Measurements from ENCODE around the gene C22orf42. TPM values are rescaled to one million over a fixed set of nuclear protein-coding genes. Genes with fewer than 3 reads are reported as not detected.

The C22orf42 gene
- total RNA-seq, 1 experiment from 2014 or later: not detected

GRCh38 chr22:32208681-32209080, 49.6 kb upstream of the C22orf42 start:
- H3K27me3 Mint-ChIP-seq (ENCODE audit: low read depth): peaks cover 68% of the 10 kb centered on the region
- H4K5ac ChIP-seq (ENCODE audit: insufficient read length, low read depth, low read length): no peak overlapping the region
- H3K79me2 ChIP-seq (ENCODE audit: insufficient read depth, low read length): no peaks in the 10 kb centered on the region
- H2BK12ac ChIP-seq (ENCODE audit: insufficient read length, low read depth, low read length): no peak overlapping the region
- no peak overlapping the region for H2AFZ ChIP-seq (ENCODE audit: low read length)
- H4K8ac ChIP-seq (replicated peaks; ENCODE audit: insufficient read length, low read depth, low read length): no peak overlapping the region
- no peak overlapping the region for H2AK5ac ChIP-seq (ENCODE audit: insufficient read length, low read length)
- no peak for TF ChIP-seq CTCF (conservative IDR thresholded peaks at IDR 0.05)
- no peak overlapping the region for H3K18ac ChIP-seq (ENCODE audit: insufficient read length, low read depth, low read length)
- H3K79me1 ChIP-seq (ENCODE audit: insufficient read depth, low read depth, low read length, poor library complexity, severe bottlenecking): no peaks in the 10 kb centered on the region
- no peaks in the 10 kb centered on the region for H4K20me1 ChIP-seq (ENCODE audit: control insufficient read depth, insufficient read depth, insufficient read length)
- no CpG with 5 or more reads among the region's 3 CpGs for WGBS (ENCODE audit: extremely low coverage, insufficient read length, low lambda C conversion rate)
- H3K23ac ChIP-seq (ENCODE audit: insufficient read length, low read depth, low read length): no peak overlapping the region
- DNase-seq: no peak
- H3K56ac ChIP-seq (ENCODE audit: insufficient read length, low read depth, low read length): no peak overlapping the region
- H3K23me2 ChIP-seq (ENCODE audit: insufficient read length, low read depth, low read length, poor library complexity, severe bottlenecking): peaks cover 13% of the 10 kb centered on the region
- no peaks in the 10 kb centered on the region; the same call in 1 of the 2 replicates for H3K27me3 ChIP-seq (ENCODE audit: insufficient read depth, low read length)
- no peak overlapping the region for H3K4me2 ChIP-seq (ENCODE audit: insufficient read depth, insufficient read length, low read length)
- H3K4me1 ChIP-seq (ENCODE audit: insufficient read depth, low read length): no peaks in the 10 kb centered on the region; the same call in 1 of the 2 replicates
- no peak overlapping the region for H2BK120ac ChIP-seq (ENCODE audit: low read depth, low read length, poor library complexity, severe bottlenecking)
- H2BK15ac ChIP-seq (ENCODE audit: low read depth, low read length): no peak overlapping the region
- no peak overlapping the region; a peak in 1 of 7 replicates for H3K27ac Mint-ChIP-seq
- H3K36me3 Mint-ChIP-seq (ENCODE audit: insufficient read depth in 1 of 3, low read depth in 3 of 3): no peaks in the 10 kb centered on the region; a peak in 1 of 7 replicates
- H4K91ac ChIP-seq (ENCODE audit: insufficient read length, low read depth, low read length): no peak overlapping the region
- H3K14ac ChIP-seq (ENCODE audit: insufficient read depth, low read length): no peak overlapping the region
- no peaks in the 10 kb centered on the region for H3K9me3 ChIP-seq (ENCODE audit: control insufficient read depth, low read depth, low read length)
- H3K27ac ChIP-seq (ENCODE audit: insufficient read length, low read depth, low read length): no peak overlapping the region
- no peak overlapping the region for H3T11ph ChIP-seq (ENCODE audit: low read length)
- no peak overlapping the region for H2BK5ac ChIP-seq (ENCODE audit: insufficient read length, low read length)
- H3K9ac ChIP-seq (ENCODE audit: extremely low read depth, insufficient read length, low read length): no peak overlapping the region
- H3K4me3 Mint-ChIP-seq: no peak overlapping the region
- no peak overlapping the region for H2BK20ac ChIP-seq (ENCODE audit: low read depth, low read length, poor library complexity, severe bottlenecking)
- no peaks in the 10 kb centered on the region for H3K9me3 Mint-ChIP-seq
- no peak overlapping the region for H3K4ac ChIP-seq (ENCODE audit: low read depth, low read length)
- H3K4me1 Mint-ChIP-seq: peaks cover 22 to 36% of the 10 kb centered on the region in 2 experiments

Measured in H9 (cell line).